Colonic mucosa (tissue), 4 donors: Measurements from ENCODE around the gene ZNF212. TPM values are rescaled to one million over a fixed set of nuclear protein-coding genes. Genes with fewer than 3 reads are reported as not detected.
"Not testable (repeated sequence)": the region's sequence is repeated elsewhere in the genome, so short reads cannot be mapped to it uniquely, and the experiment has no call there.

Source experiments
- DNase-seq: peaks from one replicate; pipeline ENCODE4 v3.0.0-alpha.2; 2020
- H3K27ac ChIP-seq: fragments of 200-600 bp; one replicate; pipeline ENCODE4 v1.8.0; 2021
- H3K27me3 ChIP-seq: fragments of 200-600 bp; one replicate; pipeline ENCODE4 v1.8.0; 2021
- H3K36me3 ChIP-seq: fragments of 200-600 bp; one replicate; pipeline ENCODE4 v1.8.0; 2021
- H3K4me1 ChIP-seq: fragments of 200-600 bp; one replicate; pipeline ENCODE4 v1.8.0; 2021; ENCODE audit warnings: mild to moderate bottlenecking
- H3K4me3 ChIP-seq: fragments of 200-600 bp; one replicate; pipeline ENCODE4 v1.8.0; 2021
- H3K9ac ChIP-seq, 2 donors: one replicate each; pipeline ENCODE4 v1.7.0; 2013; ENCODE audit warnings: control low read depth in 2 of 2, low read depth in 2 of 2, low read length in 2 of 2
- H3K9me3 ChIP-seq: fragments of 200-600 bp; one replicate; pipeline ENCODE4 v1.8.0; 2021
- intact Hi-C: fragments of 100-400 bp; cut with DNase I; formaldehyde crosslinking; loops from one replicate; pipeline ENCODE4 v1.14.1; 2022
- total RNA-seq, 2 donors: library from RNA; stranded (reverse); fragmentation: NEBNext Ultra II Directional in 1 of 2; extraction: Animal tissue kit (Norgen Biotek cat#: 25700) in 1 of 2; gene quantifications; one replicate each; pipeline ENCODE4 v1.2.1, GENCODE V29; 2021
- TF ChIP-seq, protein P1 (sequence below): fragments of 200-600 bp; IDR thresholded peaks from one replicate; pipeline ENCODE4 v1.8.0; 2022; ENCODE audit warnings: antibody characterized with exemption, mild to moderate bottlenecking
- donor health status: healthy.
- donor health status: DM: no; HTN: no; CAD: no.
- donor health status: DM: no; HTN: no; CAD: no.

Gene ZNF212
- total RNA-seq, 2 donors from 2014 or later: 9.8 to 10.4 TPM

GRCh38 chr7:149223761-149224160 is 15.7 kb upstream of the ZNF212 start:
- no peak overlapping the region for H3K9ac ChIP-seq
- H3K4me1 ChIP-seq: no peaks in the 10 kb centered on the region
- TF ChIP-seq, protein P1, sequence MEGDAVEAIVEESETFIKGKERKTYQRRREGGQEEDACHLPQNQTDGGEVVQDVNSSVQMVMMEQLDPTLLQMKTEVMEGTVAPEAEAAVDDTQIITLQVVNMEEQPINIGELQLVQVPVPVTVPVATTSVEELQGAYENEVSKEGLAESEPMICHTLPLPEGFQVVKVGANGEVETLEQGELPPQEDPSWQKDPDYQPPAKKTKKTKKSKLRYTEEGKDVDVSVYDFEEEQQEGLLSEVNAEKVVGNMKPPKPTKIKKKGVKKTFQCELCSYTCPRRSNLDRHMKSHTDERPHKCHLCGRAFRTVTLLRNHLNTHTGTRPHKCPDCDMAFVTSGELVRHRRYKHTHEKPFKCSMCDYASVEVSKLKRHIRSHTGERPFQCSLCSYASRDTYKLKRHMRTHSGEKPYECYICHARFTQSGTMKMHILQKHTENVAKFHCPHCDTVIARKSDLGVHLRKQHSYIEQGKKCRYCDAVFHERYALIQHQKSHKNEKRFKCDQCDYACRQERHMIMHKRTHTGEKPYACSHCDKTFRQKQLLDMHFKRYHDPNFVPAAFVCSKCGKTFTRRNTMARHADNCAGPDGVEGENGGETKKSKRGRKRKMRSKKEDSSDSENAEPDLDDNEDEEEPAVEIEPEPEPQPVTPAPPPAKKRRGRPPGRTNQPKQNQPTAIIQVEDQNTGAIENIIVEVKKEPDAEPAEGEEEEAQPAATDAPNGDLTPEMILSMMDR: no peak
- no peaks in the 10 kb centered on the region for H3K9me3 ChIP-seq
- no peaks in the 10 kb centered on the region for H3K27me3 ChIP-seq
- H3K4me3 ChIP-seq: no peak overlapping the region
- DNase-seq: no peak
- intact Hi-C loops: no loop called here
- no peak overlapping the region for H3K27ac ChIP-seq
- peaks cover 3% of the 10 kb centered on the region for H3K36me3 ChIP-seq

GRCh38 chr7:149224352-149224751 is 15.1 kb upstream of the ZNF212 start:
- no peak overlapping the region for H3K9ac ChIP-seq
- peaks cover 3% of the 10 kb centered on the region for H3K36me3 ChIP-seq
- H3K27me3 ChIP-seq: no peaks in the 10 kb centered on the region
- H3K9me3 ChIP-seq: no peaks in the 10 kb centered on the region
- DNase-seq: no peak
- no peak overlapping the region for H3K27ac ChIP-seq
- H3K4me1 ChIP-seq: no peaks in the 10 kb centered on the region
- intact Hi-C loops: no loop called here
- TF ChIP-seq, protein P1: no peak
- H3K4me3 ChIP-seq: no peak overlapping the region

DNA sequence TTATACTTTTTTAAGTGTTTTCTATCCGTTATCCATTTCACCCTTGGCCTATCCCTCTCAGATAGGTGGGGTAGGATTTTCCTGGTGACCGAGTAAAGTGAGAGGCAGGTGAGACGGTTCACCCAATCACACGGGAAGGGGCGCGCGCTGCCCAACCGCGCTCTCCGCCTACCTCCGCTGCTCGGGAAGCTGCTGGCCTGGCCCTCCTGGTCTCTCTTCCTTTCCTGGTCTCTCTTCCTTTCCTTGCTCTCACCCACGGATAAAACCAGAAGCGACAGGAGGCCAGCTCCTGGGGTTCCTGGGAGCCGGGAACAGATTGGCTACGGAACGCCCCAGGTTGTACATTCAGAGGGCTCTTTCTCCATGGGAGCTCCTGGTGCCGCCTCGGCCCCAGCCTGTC is 14.3 kb upstream of the ZNF212 start:
- intact Hi-C loops: no loop called here
- no peaks in the 10 kb centered on the region for H3K27me3 ChIP-seq
- TF ChIP-seq, protein P1: no peak
- no peak for DNase-seq
- H3K27ac ChIP-seq: no peak overlapping the region
- no peaks in the 10 kb centered on the region for H3K9me3 ChIP-seq
- H3K4me3 ChIP-seq: no peak overlapping the region
- H3K9ac ChIP-seq: no peak overlapping the region
- peaks cover 3% of the 10 kb centered on the region for H3K36me3 ChIP-seq
- no peaks in the 10 kb centered on the region for H3K4me1 ChIP-seq

DNA sequence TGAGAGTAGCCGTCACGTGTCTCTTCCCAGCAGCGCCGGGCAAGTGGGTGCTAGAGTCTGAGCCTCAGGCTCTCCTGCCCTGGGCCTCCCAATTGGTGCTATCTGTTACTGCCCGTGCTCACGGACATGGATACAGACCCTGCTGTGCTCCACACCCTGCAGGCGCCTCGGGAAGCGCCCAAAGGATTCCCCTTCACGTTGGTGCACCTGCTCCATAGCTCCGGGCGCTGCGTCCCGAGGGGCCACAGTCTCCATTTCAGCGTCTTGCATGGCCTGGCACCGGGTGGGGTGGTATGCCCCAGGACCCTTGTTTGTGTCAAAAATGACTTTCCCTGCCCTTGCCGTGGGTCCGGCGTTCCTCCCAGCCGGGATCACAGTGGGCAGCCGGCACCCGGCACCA is 13.8 kb upstream of the ZNF212 start:
- H3K9me3 ChIP-seq: no peaks in the 10 kb centered on the region
- H3K9ac ChIP-seq: no peak overlapping the region
- TF ChIP-seq, protein P1: no peak
- H3K4me1 ChIP-seq: no peaks in the 10 kb centered on the region
- H3K4me3 ChIP-seq: no peak overlapping the region
- H3K27ac ChIP-seq: no peak overlapping the region
- no peaks in the 10 kb centered on the region for H3K27me3 ChIP-seq
- DNase-seq: no peak
- intact Hi-C loops: no loop called here
- H3K36me3 ChIP-seq: peaks cover 3% of the 10 kb centered on the region

DNA sequence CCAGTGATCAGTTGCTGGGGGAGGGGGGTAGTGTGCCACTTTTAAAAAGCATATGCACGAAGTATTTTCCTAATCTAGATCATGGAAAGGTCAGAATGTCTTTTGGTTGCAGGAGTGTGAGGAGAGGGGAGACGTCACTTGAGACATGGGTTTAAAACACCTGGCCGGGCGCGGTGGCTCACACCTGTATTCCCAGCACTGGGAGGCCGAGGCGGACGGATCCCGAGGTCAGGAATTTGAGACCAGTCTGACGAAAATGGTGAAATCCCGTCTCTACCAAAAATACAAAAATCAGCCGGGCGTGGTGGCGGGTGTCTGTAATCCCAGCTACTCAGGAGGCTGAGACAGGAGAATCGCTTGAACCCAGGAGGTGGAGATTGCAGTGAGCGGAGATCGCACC is 13.1 kb upstream of the ZNF212 start:
- H3K36me3 ChIP-seq, intact Hi-C loops, H3K4me1 ChIP-seq, H3K27ac ChIP-seq, H3K9me3 ChIP-seq, DNase-seq, H3K9ac ChIP-seq, H3K27me3 ChIP-seq, H3K4me3 ChIP-seq: not testable (repeated sequence)

DNA sequence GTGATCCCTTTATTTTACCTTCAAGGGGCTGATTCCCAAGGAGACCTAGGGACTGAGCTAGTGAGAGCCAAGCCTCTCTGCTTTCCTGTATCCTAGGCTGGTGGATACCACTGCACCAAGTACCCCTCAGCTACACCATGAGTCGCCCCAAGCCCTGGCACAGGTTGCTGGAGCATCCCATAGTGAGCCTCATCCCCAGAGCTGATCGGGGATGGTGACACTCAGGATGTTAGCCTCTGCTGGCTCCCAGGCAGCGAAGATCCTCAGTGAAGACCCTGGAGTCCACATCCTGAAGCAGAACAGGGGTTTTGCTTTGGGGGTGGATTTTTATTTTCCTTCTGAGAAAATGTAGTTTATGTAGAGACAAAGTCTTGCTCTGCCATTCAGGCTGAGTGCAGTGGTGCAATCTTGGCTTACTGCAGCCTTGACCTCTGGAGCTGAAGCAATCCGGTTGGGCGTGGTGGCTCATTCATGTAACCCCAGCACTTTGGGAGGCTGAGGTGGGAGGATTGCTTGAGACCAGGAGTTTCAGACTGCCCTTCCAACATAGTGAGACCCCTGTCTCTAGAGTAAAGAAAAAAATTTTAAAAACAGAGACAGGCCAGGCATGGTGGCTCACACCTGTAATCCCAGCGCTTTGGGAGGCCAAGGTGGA is 12.5 kb upstream of the ZNF212 start:
- Histone ChIP-seq H3K4me3 (no peak overlapping the region), H3K9ac (no peak overlapping the region), H3K9me3 (no peaks in the 10 kb centered on the region), H3K27me3 (no peaks in the 10 kb centered on the region), H3K4me1 (no peaks in the 10 kb centered on the region), H3K27ac (no peak overlapping the region), H3K36me3 (peaks cover 3% of the 10 kb centered on the region)
- TF ChIP-seq, protein P1: no peak
- intact Hi-C loops: no loop called here
- no peak for DNase-seq
